Colonic mucosa (tissue), 4 donors: ENCODE results near the gene SCN8A. TPM values are rescaled to one million over a fixed set of nuclear protein-coding genes. Genes with fewer than 3 reads are reported as not detected.

ENCODE experiments used
- DNase-seq: peaks from one replicate; pipeline ENCODE4 v3.0.0-alpha.2; 2020
- H3K27ac ChIP-seq: fragments of 200-600 bp; one replicate; pipeline ENCODE4 v1.8.0; 2021
- H3K27me3 ChIP-seq: fragments of 200-600 bp; one replicate; pipeline ENCODE4 v1.8.0; 2021
- H3K36me3 ChIP-seq: fragments of 200-600 bp; one replicate; pipeline ENCODE4 v1.8.0; 2021
- H3K4me1 ChIP-seq: fragments of 200-600 bp; one replicate; pipeline ENCODE4 v1.8.0; 2021; ENCODE audit warnings: mild to moderate bottlenecking
- H3K4me3 ChIP-seq: fragments of 200-600 bp; one replicate; pipeline ENCODE4 v1.8.0; 2021
- H3K9ac ChIP-seq, 2 donors: one replicate each; pipeline ENCODE4 v1.7.0; 2013; ENCODE audit warnings: control low read depth in 2 of 2, low read depth in 2 of 2, low read length in 2 of 2
- H3K9me3 ChIP-seq: fragments of 200-600 bp; one replicate; pipeline ENCODE4 v1.8.0; 2021
- intact Hi-C: fragments of 100-400 bp; cut with DNase I; formaldehyde crosslinking; loops from one replicate; pipeline ENCODE4 v1.14.1; 2022
- total RNA-seq, 2 donors: library from RNA; stranded (reverse); fragmentation: NEBNext Ultra II Directional in 1 of 2; extraction: Animal tissue kit (Norgen Biotek cat#: 25700) in 1 of 2; gene quantifications; one replicate each; pipeline ENCODE4 v1.2.1, GENCODE V29; 2021
- TF ChIP-seq, protein P1 (sequence below): fragments of 200-600 bp; IDR thresholded peaks from one replicate; pipeline ENCODE4 v1.8.0; 2022; ENCODE audit warnings: antibody characterized with exemption, mild to moderate bottlenecking
- donor health status: healthy.
- donor health status: DM: no; HTN: no; CAD: no.
- donor health status: DM: no; HTN: no; CAD: no.

The SCN8A gene
- total RNA-seq, 2 donors from 2014 or later = 4.2 to 10.0 TPM

DNA sequence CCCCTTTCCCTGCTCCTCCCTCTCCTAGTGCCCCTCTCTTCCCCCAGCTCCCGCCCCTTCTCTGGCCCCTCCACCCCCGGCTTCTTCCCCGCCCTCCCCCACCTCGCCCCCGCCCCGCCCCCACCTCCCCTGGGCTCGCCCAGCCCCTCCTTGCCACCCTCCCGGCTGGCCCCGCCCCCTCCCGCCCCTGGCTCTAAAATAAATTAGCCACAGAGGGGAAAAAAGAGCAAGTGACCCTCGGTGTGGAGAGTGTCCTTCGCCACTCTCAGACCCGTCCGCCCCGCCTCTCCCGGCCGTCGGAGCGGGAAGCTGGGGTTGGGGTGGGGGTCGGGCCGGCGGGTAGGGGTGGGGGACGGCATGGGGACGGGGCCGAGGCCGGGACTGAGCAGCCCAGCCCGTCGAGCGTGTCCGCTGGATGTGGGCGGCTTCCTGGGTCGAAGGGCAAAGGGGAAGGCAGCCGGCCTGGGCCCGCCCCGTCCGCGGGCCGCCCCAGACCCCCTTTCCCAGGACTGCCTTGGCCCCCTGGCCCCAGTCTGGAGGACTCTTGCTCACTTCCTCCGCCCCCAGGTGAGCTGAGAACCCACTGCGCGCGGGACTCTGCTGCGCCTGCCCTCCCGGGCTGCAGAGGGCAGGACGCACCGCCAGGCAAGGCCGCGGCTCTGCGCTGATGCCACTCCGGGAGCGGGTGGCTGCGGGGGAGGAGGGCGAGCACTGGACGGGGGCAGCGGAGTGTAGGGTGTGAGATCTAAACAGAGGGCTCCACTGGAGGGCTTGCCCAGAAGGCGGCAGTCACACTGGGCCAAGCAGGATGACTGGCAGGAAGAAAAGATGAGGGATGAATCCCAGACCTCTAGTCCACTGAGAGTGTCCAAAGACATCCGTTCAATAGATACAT lies 258.1 kb downstream of the SCN8A start:
- TF ChIP-seq, protein P1, sequence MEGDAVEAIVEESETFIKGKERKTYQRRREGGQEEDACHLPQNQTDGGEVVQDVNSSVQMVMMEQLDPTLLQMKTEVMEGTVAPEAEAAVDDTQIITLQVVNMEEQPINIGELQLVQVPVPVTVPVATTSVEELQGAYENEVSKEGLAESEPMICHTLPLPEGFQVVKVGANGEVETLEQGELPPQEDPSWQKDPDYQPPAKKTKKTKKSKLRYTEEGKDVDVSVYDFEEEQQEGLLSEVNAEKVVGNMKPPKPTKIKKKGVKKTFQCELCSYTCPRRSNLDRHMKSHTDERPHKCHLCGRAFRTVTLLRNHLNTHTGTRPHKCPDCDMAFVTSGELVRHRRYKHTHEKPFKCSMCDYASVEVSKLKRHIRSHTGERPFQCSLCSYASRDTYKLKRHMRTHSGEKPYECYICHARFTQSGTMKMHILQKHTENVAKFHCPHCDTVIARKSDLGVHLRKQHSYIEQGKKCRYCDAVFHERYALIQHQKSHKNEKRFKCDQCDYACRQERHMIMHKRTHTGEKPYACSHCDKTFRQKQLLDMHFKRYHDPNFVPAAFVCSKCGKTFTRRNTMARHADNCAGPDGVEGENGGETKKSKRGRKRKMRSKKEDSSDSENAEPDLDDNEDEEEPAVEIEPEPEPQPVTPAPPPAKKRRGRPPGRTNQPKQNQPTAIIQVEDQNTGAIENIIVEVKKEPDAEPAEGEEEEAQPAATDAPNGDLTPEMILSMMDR = no peak
- H3K27ac ChIP-seq = no peak overlapping the region
- H3K4me3 ChIP-seq = no peak overlapping the region
- peaks cover 41% of the 10 kb centered on the region for H3K27me3 ChIP-seq
- H3K9me3 ChIP-seq = no peaks in the 10 kb centered on the region
- H3K9ac ChIP-seq = no peak overlapping the region
- DNase-seq = no peak
- H3K4me1 ChIP-seq = peaks cover 4% of the 10 kb centered on the region
- intact Hi-C loops = no loop called here
- H3K36me3 ChIP-seq = no peaks in the 10 kb centered on the region

GRCh38 chr12:51850081-51850964 lies 259.3 kb downstream of the SCN8A start:
- Histone ChIP-seq H3K27ac (no peak overlapping the region), H3K4me3 (no peak overlapping the region), H3K36me3 (no peaks in the 10 kb centered on the region), H3K4me1 (peaks cover 4% of the 10 kb centered on the region), H3K9me3 (no peaks in the 10 kb centered on the region), H3K9ac (no peak overlapping the region), H3K27me3 (peaks cover 31% of the 10 kb centered on the region)
- intact Hi-C loops = no loop called here
- TF ChIP-seq, protein P1 = no peak
- DNase-seq = no peak

- Histone ChIP-seq H3K4me3 (no peak overlapping the region), H3K36me3 (no peaks in the 10 kb centered on the region), H3K9ac (no peak overlapping the region), H3K27ac (no peak overlapping the region), H3K9me3 (no peaks in the 10 kb centered on the region), H3K4me1 (peaks cover 4% of the 10 kb centered on the region), H3K27me3 (peaks cover 28% of the 10 kb centered on the region)
- DNase-seq = no peak
- TF ChIP-seq, protein P1 = no peak
- intact Hi-C loops = no loop called here
These were observed 259.9 kb downstream of the SCN8A start for GRCh38 chr12:51850965-51851299.

DNA sequence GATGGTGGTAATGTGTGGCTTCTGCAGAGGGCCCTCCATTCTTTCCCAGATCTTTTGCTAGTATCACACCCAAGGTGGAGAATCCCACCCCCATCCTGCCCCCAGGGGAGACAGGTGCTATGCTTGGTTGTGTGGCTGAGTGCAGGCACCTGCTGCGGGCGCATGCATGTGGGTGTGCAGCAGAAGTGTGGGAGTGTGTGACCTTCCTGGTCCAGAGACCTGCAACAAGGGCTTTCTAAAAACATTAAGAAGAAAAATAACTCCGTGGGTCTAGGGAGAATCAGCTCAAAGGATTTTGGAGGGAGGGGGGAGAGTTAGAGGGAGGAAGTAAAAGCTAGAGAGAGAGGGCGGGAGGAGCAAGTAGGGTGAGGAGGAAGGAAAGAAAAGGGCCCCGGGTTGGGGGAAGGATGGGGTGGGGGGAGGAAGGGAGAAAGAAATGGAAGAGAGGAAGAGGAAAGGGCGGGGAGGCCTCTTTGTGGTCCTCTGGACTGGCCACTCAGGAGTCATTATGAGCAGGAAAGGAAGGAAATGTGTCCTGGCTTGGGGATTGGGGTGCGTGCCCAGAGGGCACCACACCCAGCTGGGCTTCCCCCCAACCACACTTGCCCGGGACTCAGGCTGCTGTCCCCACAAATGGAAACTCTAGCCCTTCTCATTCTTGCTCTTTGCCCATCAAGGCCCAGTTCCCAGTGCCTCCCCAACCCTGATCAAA lies 260.5 kb downstream of the SCN8A start:
- Histone ChIP-seq H3K27me3 (peaks cover 22% of the 10 kb centered on the region), H3K27ac (no peak overlapping the region), H3K9me3 (no peaks in the 10 kb centered on the region), H3K4me3 (no peak overlapping the region), H3K36me3 (no peaks in the 10 kb centered on the region), H3K9ac (no peak overlapping the region), H3K4me1 (peaks cover 4% of the 10 kb centered on the region)
- TF ChIP-seq, protein P1 = no peak
- no peak for DNase-seq
- intact Hi-C loops = no loop called here

GRCh38 chr12:51852404-51853137 lies 261.5 kb downstream of the SCN8A start:
- no peak overlapping the region for H3K27ac ChIP-seq
- no peaks in the 10 kb centered on the region for H3K9me3 ChIP-seq
- TF ChIP-seq, protein P1 = no peak
- H3K4me1 ChIP-seq = peaks cover 2% of the 10 kb centered on the region
- intact Hi-C loops = no loop called here
- H3K27me3 ChIP-seq = peaks cover 13% of the 10 kb centered on the region
- H3K4me3 ChIP-seq = no peak overlapping the region
- H3K9ac ChIP-seq = no peak overlapping the region
- no peaks in the 10 kb centered on the region for H3K36me3 ChIP-seq
- no peak for DNase-seq
